Body of pancreas (tissue), 4 donors: Measurements from ENCODE around the gene CREBL2.

Experiments
- POLR2A ChIP-seq, 3 donors: fragments of 450-650 bp; IDR thresholded peaks; one replicate each; pipeline ENCODE4 v1.6.1; 2016; ENCODE audit warnings: antibody characterized with exemption in 3 of 3, mild to moderate bottlenecking in 2 of 3
- TF ChIP-seq, protein P1 (sequence below), 7 experiments: fragments of 450-650 bp in 4 of 7; fragments of 200-600 bp in 3 of 7; sonication (generic) in 3 of 7; IDR thresholded peaks; one replicate each; pipeline ENCODE4 v1.5.1; 2016 to 2019; ENCODE audit warnings: antibody characterized with exemption in 7 of 7

DNA sequence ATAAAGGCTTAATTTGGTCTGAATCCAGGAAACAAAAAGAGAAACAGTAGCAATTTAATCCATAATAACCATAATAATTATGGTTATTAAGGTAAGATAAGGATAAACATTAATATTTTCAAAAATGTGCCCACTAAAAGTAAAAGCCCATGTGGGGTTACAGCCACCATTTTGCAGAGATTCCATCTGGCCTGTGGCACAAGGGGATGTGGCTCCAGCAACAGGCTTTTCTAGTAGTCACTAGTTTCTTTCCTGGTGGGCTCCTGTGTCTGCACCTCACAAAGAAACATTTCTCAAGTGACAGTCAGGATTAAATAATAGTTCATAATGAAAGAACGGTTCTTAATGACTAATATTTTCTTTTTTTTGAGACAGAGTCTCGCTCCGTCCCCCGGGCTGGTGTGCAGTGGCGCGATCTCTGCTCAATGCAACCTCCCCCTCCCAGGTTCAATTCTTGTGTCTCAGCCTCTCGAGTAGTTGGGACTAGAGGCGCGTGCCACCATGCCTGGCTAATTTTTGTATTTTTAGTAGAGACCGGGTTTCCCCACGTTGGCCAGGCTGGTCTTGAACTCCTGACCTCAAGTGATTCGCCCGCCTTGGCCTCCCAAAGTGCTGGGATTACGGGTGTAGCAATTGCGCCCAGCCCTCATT, 52.1 kb downstream of the CREBL2 start:
- no peak for TF ChIP-seq POLR2A (IDR thresholded peaks at IDR 0.05)
- TF ChIP-seq, protein P1, sequence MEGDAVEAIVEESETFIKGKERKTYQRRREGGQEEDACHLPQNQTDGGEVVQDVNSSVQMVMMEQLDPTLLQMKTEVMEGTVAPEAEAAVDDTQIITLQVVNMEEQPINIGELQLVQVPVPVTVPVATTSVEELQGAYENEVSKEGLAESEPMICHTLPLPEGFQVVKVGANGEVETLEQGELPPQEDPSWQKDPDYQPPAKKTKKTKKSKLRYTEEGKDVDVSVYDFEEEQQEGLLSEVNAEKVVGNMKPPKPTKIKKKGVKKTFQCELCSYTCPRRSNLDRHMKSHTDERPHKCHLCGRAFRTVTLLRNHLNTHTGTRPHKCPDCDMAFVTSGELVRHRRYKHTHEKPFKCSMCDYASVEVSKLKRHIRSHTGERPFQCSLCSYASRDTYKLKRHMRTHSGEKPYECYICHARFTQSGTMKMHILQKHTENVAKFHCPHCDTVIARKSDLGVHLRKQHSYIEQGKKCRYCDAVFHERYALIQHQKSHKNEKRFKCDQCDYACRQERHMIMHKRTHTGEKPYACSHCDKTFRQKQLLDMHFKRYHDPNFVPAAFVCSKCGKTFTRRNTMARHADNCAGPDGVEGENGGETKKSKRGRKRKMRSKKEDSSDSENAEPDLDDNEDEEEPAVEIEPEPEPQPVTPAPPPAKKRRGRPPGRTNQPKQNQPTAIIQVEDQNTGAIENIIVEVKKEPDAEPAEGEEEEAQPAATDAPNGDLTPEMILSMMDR (IDR thresholded peaks at IDR 0.05), result no peak
